Left ventricle myocardium inferior (tissue), 1 donor: ENCODE measurements around the gene KCNJ16. TPM values are rescaled to one million over a fixed set of nuclear protein-coding genes. Genes with fewer than 3 reads are reported as not detected.

Experiments used
- DNase-seq: peaks from one replicate; pipeline ENCODE4 v3.0.0-alpha.2; 2020
- H3K27ac ChIP-seq: fragments of 200-600 bp; replicated peaks from 2 replicates; pipeline ENCODE4 v1.8.0; 2021
- H3K27me3 ChIP-seq: fragments of 200-600 bp; 2 replicates; pipeline ENCODE4 v1.8.0; 2021; ENCODE audit warnings: low read depth
- H3K36me3 ChIP-seq: fragments of 200-600 bp; 2 replicates; pipeline ENCODE4 v1.8.0; 2021
- H3K4me1 ChIP-seq: fragments of 200-600 bp; 2 replicates; pipeline ENCODE4 v1.8.0; 2021
- H3K4me3 ChIP-seq: fragments of 200-600 bp; 2 replicates; pipeline ENCODE4 v1.8.0; 2021; ENCODE audit warnings: mild to moderate bottlenecking, moderate library complexity
- H3K9me3 ChIP-seq: fragments of 200-600 bp; replicated peaks from 2 replicates; pipeline ENCODE4 v1.8.0; 2021
- CTCF ChIP-seq: fragments of 200-600 bp; IDR thresholded peaks from 2 replicates; pipeline ENCODE4 v1.8.0; 2021; ENCODE audit warnings: antibody characterized with exemption, mild to moderate bottlenecking, borderline replicate concordance
- intact Hi-C: fragments of 100-400 bp; cut with micrococcal nuclease; formaldehyde crosslinking; loops from one replicate; pipeline ENCODE4 v1.11.0; 2022
- total RNA-seq: library from RNA; stranded (reverse); fragmentation: NEBNext Ultra II Directional; extraction: Animal tissue kit (Norgen Biotek cat#: 25700); gene quantifications from one replicate; pipeline ENCODE4 v1.2.1, GENCODE V29; 2021
- donor health status: DM: no; HTN: yes; CAD: no; lungs with severe emphysema.

KCNJ16 gene
- total RNA-seq, 1 donor from 2014 or later, result not detected

- Histone ChIP-seq H3K4me1 (no peaks in the 10 kb centered on the region), H3K4me3 (no peak overlapping the region), H3K9me3 (no peaks in the 10 kb centered on the region), H3K27me3 (no peaks in the 10 kb centered on the region), H3K36me3 (no peaks in the 10 kb centered on the region), H3K27ac (no peak overlapping the region)
- DNase-seq, result no peak
- intact Hi-C loops, result no loop called here
- no peak for TF ChIP-seq CTCF
Observed at GRCh38 chr17:70073799-70074198, 1.2 kb upstream of the KCNJ16 start.

GRCh38 chr17:70074236-70074830, 692 bp upstream of the KCNJ16 start:
- Histone ChIP-seq H3K9me3 (no peaks in the 10 kb centered on the region), H3K4me1 (no peaks in the 10 kb centered on the region), H3K36me3 (no peaks in the 10 kb centered on the region), H3K27ac (no peak overlapping the region), H3K27me3 (no peaks in the 10 kb centered on the region), H3K4me3 (no peak overlapping the region)
- DNase-seq, result no peak
- intact Hi-C loops, result no loop called here
- TF ChIP-seq CTCF, result no peak

GRCh38 chr17:70076189-70076588, 1.2 kb downstream of the KCNJ16 start:
- H3K9me3 ChIP-seq, result no peaks in the 10 kb centered on the region
- TF ChIP-seq CTCF, result no peak
- no peaks in the 10 kb centered on the region for H3K27me3 ChIP-seq
- H3K27ac ChIP-seq, result no peak overlapping the region
- no peaks in the 10 kb centered on the region for H3K4me1 ChIP-seq
- intact Hi-C loops, result no loop called here
- H3K36me3 ChIP-seq, result no peaks in the 10 kb centered on the region
- no peak for DNase-seq
- no peak overlapping the region for H3K4me3 ChIP-seq

GRCh38 chr17:70076831-70077230, 1.8 kb downstream of the KCNJ16 start:
- intact Hi-C loops, result no loop called here
- Histone ChIP-seq H3K4me3 (no peak overlapping the region), H3K9me3 (no peaks in the 10 kb centered on the region), H3K4me1 (no peaks in the 10 kb centered on the region), H3K27ac (no peak overlapping the region), H3K36me3 (no peaks in the 10 kb centered on the region), H3K27me3 (no peaks in the 10 kb centered on the region)
- no peak for TF ChIP-seq CTCF
- DNase-seq, result no peak

- Histone ChIP-seq H3K4me3 (no peak overlapping the region), H3K4me1 (no peaks in the 10 kb centered on the region), H3K36me3 (no peaks in the 10 kb centered on the region), H3K27me3 (no peaks in the 10 kb centered on the region), H3K9me3 (no peaks in the 10 kb centered on the region), H3K27ac (no peak overlapping the region)
- DNase-seq, result no peak
- no peak for TF ChIP-seq CTCF
- intact Hi-C loops, result no loop called here
Observed at GRCh38 chr17:70078549-70078948, 3.5 kb downstream of the KCNJ16 start.
